Testis (tissue), 3 donors: ENCODE results near the gene CLNS1A. TPM values are rescaled to one million over a fixed set of nuclear protein-coding genes. Genes with fewer than 3 reads are reported as not detected.

Source experiments
- DNase-seq: peaks from one replicate; pipeline ENCODE4 v3.0.0-alpha.2; 2019
- H3K27ac ChIP-seq, 2 donors: fragments of 200-600 bp; sonication (generic); one replicate each; pipeline ENCODE4 v1.5.1; 2019
- H3K27me3 ChIP-seq: fragments of 200-600 bp; sonication (generic); one replicate; pipeline ENCODE4 v1.5.1; 2019
- H3K36me3 ChIP-seq: fragments of 200-600 bp; sonication (generic); one replicate; pipeline ENCODE4 v1.5.1; 2017; ENCODE audit warnings: low read depth; ENCODE audit errors: missing control alignments
- H3K4me1 ChIP-seq: fragments of 200-600 bp; sonication (generic); one replicate; pipeline ENCODE4 v1.5.1; 2019
- H3K4me3 ChIP-seq, 2 donors: fragments of 200-600 bp; sonication (generic); one replicate each; pipeline ENCODE4 v1.5.1; 2017 to 2019
- H3K9me3 ChIP-seq: fragments of 200-600 bp; sonication (generic); one replicate; pipeline ENCODE4 v1.5.1; 2017
- POLR2A ChIP-seq: fragments of 450-650 bp; IDR thresholded peaks from one replicate; pipeline ENCODE4 v1.6.1; 2017; ENCODE audit warnings: antibody characterized with exemption, mild to moderate bottlenecking, moderate library complexity
- WGBS, 2 donors: methylation state at CpG; one replicate each; pipeline ENCODE4 v1.1.5; 2018; 5-methylcytosine and 5-hydroxymethylcytosine counted together
- intact Hi-C: fragments of 100-400 bp; cut with DNase I; formaldehyde crosslinking; loops from one replicate; pipeline ENCODE4 v1.15.1; 2023; ENCODE audit warnings: low total_unique reads
- polyA plus RNA-seq: library from polyadenylated mRNA; stranded (reverse); fragments of 350-450 nt; fragmentation: Illumina TruSeq; extraction: RNeasy Lipid Tissue Mini Kit (QIAGEN cat#74804); gene quantifications from one replicate; pipeline ENCODE4 v1.2.3, GENCODE V29; 2014; ENCODE audit warnings: low read depth, low replicate concordance; ENCODE audit not compliant: insufficient read depth
- total RNA-seq, 2 donors: library from RNA; depleted of rRNA; stranded (reverse); fragments of >200 nt; gene quantifications; one replicate each; pipeline ENCODE4 v1.2.3, GENCODE V29; 2016
- TF ChIP-seq, protein P1 (sequence below), 3 experiments: fragments of 450-650 bp in 2 of 3; fragments of 200-600 bp in 1 of 3; sonication (generic) in 1 of 3; IDR thresholded peaks; one replicate each; pipeline ENCODE4 v1.5.1; 2016 to 2019; ENCODE audit warnings: antibody characterized with exemption in 3 of 3, mild to moderate bottlenecking in 2 of 3, moderate library complexity in 1 of 3

CLNS1A gene
- total and polyA plus RNA-seq, 3 donors from 2014 or later = 42.6 to 101 (median 92.6) TPM

DNA sequence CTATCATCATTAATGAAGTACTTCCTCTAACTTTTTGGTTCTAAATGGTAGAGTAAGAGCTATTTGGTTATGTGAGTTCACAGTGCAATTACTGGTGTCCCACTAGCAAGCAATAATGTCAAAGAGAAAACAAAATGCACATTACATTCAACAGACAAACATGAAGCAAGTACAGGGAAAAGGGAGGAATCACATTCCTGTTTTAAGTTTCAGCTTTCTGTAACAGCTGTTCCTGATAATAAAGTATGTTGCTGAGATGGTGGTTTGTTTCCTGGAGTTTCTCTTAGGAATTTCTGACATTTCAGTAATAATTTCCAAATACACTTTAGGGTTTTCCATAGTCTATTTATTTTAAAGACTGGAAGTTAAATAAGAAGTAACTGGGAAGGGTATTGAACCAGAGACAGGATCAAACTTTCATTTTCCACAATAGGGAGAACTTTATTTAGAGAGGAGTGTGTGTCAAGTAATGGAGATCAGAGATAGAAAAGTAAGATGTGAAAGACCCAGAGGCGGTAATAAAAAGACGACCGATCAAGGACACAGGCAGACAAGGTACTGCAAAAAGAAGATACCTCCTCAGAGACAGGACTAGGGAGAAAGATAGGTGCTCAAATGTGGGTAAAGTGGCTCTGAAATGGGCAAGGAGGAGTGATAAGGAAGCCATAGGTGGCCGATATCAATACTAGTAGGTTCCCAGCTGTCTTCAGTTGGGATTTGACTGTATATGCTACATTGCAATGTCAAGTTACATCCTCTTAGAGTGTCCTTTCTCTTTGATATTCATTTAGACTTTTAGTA, 20.8 kb upstream of the CLNS1A start:
- 34 to 39% methylated on average over 4 of the region's 4 CpGs for WGBS, 2 donors
- Histone ChIP-seq H3K27ac (no peak overlapping the region), H3K36me3 (no peaks in the 10 kb centered on the region), H3K4me3 (no peak overlapping the region), H3K9me3 (no peaks in the 10 kb centered on the region), H3K4me1 (no peaks in the 10 kb centered on the region), H3K27me3 (no peaks in the 10 kb centered on the region)
- TF ChIP-seq, protein P1, sequence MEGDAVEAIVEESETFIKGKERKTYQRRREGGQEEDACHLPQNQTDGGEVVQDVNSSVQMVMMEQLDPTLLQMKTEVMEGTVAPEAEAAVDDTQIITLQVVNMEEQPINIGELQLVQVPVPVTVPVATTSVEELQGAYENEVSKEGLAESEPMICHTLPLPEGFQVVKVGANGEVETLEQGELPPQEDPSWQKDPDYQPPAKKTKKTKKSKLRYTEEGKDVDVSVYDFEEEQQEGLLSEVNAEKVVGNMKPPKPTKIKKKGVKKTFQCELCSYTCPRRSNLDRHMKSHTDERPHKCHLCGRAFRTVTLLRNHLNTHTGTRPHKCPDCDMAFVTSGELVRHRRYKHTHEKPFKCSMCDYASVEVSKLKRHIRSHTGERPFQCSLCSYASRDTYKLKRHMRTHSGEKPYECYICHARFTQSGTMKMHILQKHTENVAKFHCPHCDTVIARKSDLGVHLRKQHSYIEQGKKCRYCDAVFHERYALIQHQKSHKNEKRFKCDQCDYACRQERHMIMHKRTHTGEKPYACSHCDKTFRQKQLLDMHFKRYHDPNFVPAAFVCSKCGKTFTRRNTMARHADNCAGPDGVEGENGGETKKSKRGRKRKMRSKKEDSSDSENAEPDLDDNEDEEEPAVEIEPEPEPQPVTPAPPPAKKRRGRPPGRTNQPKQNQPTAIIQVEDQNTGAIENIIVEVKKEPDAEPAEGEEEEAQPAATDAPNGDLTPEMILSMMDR (IDR thresholded peaks at IDR 0.05) = no peak
- no peak for TF ChIP-seq POLR2A
- intact Hi-C loops = no loop called here
- no peak for DNase-seq

DNA sequence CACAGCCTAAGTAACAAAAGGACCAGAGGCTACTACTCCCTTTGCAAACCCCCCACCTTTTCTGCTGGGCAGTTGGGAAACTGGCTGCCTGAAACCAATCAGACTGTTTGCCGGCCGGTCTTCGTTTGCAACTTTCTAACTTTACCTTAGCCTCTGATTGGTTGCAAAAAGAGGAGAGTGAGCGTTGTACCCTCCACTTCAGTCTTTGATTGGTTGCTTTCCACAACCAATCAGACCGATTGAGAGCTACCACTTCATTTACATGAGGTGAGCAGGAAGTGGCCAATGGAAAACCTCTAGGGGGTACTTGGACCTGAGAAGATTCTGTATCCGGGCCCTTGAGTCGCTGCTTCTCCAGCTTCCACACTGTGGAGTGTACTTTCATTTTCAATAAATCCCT, 18.8 kb upstream of the CLNS1A start:
- no peaks in the 10 kb centered on the region for H3K4me1 ChIP-seq
- intact Hi-C loops = no loop called here
- no peaks in the 10 kb centered on the region for H3K36me3 ChIP-seq
- peak overlapping the region in 1 of 2 donors; percentile 11 for H3K4me3 ChIP-seq
- DNase-seq = peak; percentile 32
- TF ChIP-seq, protein P1 (IDR thresholded peaks at IDR 0.05) = no peak
- no peak for TF ChIP-seq POLR2A
- H3K27ac ChIP-seq = no peak overlapping the region
- H3K27me3 ChIP-seq = no peaks in the 10 kb centered on the region
- H3K9me3 ChIP-seq = no peaks in the 10 kb centered on the region
- 55 to 66% methylated on average over 7 of the region's 7 CpGs for WGBS, 2 donors

GRCh38 chr11:77654770-77655434, 17.3 kb upstream of the CLNS1A start:
- no peaks in the 10 kb centered on the region for H3K9me3 ChIP-seq
- H3K27me3 ChIP-seq = no peaks in the 10 kb centered on the region
- H3K4me1 ChIP-seq = no peaks in the 10 kb centered on the region
- WGBS, 2 donors = 73 to 91% methylated on average over 4 of the region's 4 CpGs
- H3K4me3 ChIP-seq = no peak overlapping the region
- H3K27ac ChIP-seq = no peak overlapping the region
- no peak for DNase-seq
- TF ChIP-seq POLR2A = no peak
- TF ChIP-seq, protein P1 (IDR thresholded peaks at IDR 0.05) = no peak
- no peaks in the 10 kb centered on the region for H3K36me3 ChIP-seq
- intact Hi-C loops = no loop called here

DNA sequence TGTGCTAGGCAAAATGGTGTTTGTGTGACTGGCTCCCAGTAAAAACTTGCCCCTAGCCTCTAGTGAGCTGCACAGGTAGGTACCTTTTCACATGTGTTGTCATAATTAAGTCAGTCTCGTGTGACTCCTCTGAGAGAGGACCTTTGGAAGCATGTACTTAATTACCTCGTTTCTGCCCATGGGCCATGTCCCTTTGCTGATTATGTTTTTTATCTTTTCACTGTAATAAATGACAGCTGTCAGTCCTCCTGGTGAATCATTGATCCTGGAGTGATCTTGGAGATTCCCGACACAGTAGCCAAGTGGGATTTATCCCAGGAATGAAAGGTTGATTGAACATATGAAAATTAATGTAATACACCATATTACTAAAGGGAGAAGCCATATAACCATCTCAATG, 12.5 kb upstream of the CLNS1A start:
- no peaks in the 10 kb centered on the region for H3K4me1 ChIP-seq
- no peak overlapping the region for H3K4me3 ChIP-seq
- H3K9me3 ChIP-seq = no peaks in the 10 kb centered on the region
- DNase-seq = no peak
- no peaks in the 10 kb centered on the region for H3K27me3 ChIP-seq
- intact Hi-C loops = no loop called here
- WGBS, 2 donors = 86 to 89% methylated on average over 3 of the region's 3 CpGs
- TF ChIP-seq POLR2A = no peak
- TF ChIP-seq, protein P1 (IDR thresholded peaks at IDR 0.05) = no peak
- H3K36me3 ChIP-seq = no peaks in the 10 kb centered on the region
- no peak overlapping the region for H3K27ac ChIP-seq
